Vagina (tissue), 2 donors: Measurements from ENCODE around the gene BCAS3. TPM values are rescaled to one million over a fixed set of nuclear protein-coding genes. Genes with fewer than 3 reads are reported as not detected.

Experiments used
- DNase-seq, 2 donors: peaks; one replicate each; pipeline ENCODE4 v3.0.0-alpha.2; 2017; ENCODE audit errors: extremely low spot score in 2 of 2
- H3K27ac ChIP-seq: fragments of 200-600 bp; sonication (generic); one replicate; pipeline ENCODE4 v1.5.1; 2019
- H3K27me3 ChIP-seq: fragments of 200-600 bp; sonication (generic); one replicate; pipeline ENCODE4 v1.5.1; 2019
- H3K36me3 ChIP-seq, 2 donors: fragments of 200-600 bp; sonication (generic); one replicate each; pipeline ENCODE4 v1.5.1; 2017 to 2019
- H3K4me1 ChIP-seq: fragments of 200-600 bp; sonication (generic); one replicate; pipeline ENCODE4 v1.5.1; 2019
- H3K4me3 ChIP-seq, 2 donors: fragments of 200-600 bp; sonication (generic); 1 replicate in 1 of 2; 2 replicates in 1 of 2; pipeline ENCODE4 v1.5.1; 2016 to 2019
- H3K9me3 ChIP-seq: fragments of 200-600 bp; sonication (generic); one replicate; pipeline ENCODE4 v1.5.1; 2019
- CTCF ChIP-seq, 3 experiments: fragments of 450-650 bp in 2 of 3; fragments of 200-600 bp in 1 of 3; sonication (generic) in 1 of 3; IDR thresholded peaks; one replicate each; pipeline ENCODE4 v1.5.1; 2017 to 2019; ENCODE audit warnings: antibody characterized with exemption in 3 of 3, mild to moderate bottlenecking in 2 of 3, moderate library complexity in 2 of 3
- POLR2A ChIP-seq, 2 donors: fragments of 450-650 bp; IDR thresholded peaks; one replicate each; pipeline ENCODE4 v1.6.1; 2017; ENCODE audit warnings: antibody characterized with exemption in 2 of 2, mild to moderate bottlenecking in 2 of 2, moderate library complexity in 2 of 2
- POLR2AphosphoS5 ChIP-seq, 2 donors: sonication (generic); formaldehyde crosslinking; IDR thresholded peaks; one replicate each; pipeline ENCODE4 v1.9.0; 2017; ENCODE audit warnings: antibody characterized with exemption in 2 of 2, mild to moderate bottlenecking in 2 of 2, low read depth in 1 of 2; ENCODE audit not compliant: insufficient read depth in 1 of 2
- intact Hi-C: fragments of 100-400 bp; cut with DNase I; formaldehyde crosslinking; loops from one replicate; pipeline ENCODE4 v1.15.1; 2023
- total RNA-seq: library from RNA; depleted of rRNA; stranded (reverse); fragments of >200 nt; gene quantifications from one replicate; pipeline ENCODE4 v1.2.3, GENCODE V29; 2016

Gene BCAS3
- total RNA-seq, 1 donor from 2014 or later, result 33.1 TPM

GRCh38 chr17:61366076-61366714 lies 688.5 kb downstream of the BCAS3 start:
- Histone ChIP-seq H3K27me3 (no peaks in the 10 kb centered on the region), H3K4me1 (no peaks in the 10 kb centered on the region), H3K4me3 (no peak overlapping the region), H3K27ac (no peak overlapping the region), H3K9me3 (no peaks in the 10 kb centered on the region), H3K36me3 (no peaks in the 10 kb centered on the region)
- no peak for TF ChIP-seq CTCF (IDR thresholded peaks at IDR 0.05)
- no peak for TF ChIP-seq POLR2AphosphoS5 (IDR thresholded peaks at IDR 0.05; ENCODE audit: insufficient read depth in 1 of 2, low read depth in 1 of 2)
- no peak for TF ChIP-seq POLR2A (IDR thresholded peaks at IDR 0.05)
- intact Hi-C loops, result no loop called here
- DNase-seq, result no peak

- H3K4me3 ChIP-seq, result no peak overlapping the region
- H3K27ac ChIP-seq, result no peak overlapping the region
- no peaks in the 10 kb centered on the region for H3K9me3 ChIP-seq
- intact Hi-C loops, result no loop called here
- H3K4me1 ChIP-seq, result no peaks in the 10 kb centered on the region
- no peak for DNase-seq
- H3K36me3 ChIP-seq, result no peaks in the 10 kb centered on the region
- no peak for TF ChIP-seq POLR2AphosphoS5 (IDR thresholded peaks at IDR 0.05; ENCODE audit: insufficient read depth in 1 of 2, low read depth in 1 of 2)
- no peak for TF ChIP-seq POLR2A (IDR thresholded peaks at IDR 0.05)
- TF ChIP-seq CTCF (IDR thresholded peaks at IDR 0.05), result no peak
- H3K27me3 ChIP-seq, result no peaks in the 10 kb centered on the region
Measured at GRCh38 chr17:61366715-61367413, 689.2 kb downstream of the BCAS3 start.

- Histone ChIP-seq H3K27me3 (no peaks in the 10 kb centered on the region), H3K4me3 (no peak overlapping the region), H3K27ac (no peak overlapping the region), H3K4me1 (no peaks in the 10 kb centered on the region), H3K36me3 (no peaks in the 10 kb centered on the region), H3K9me3 (no peaks in the 10 kb centered on the region)
- intact Hi-C loops, result no loop called here
- no peak for TF ChIP-seq CTCF (IDR thresholded peaks at IDR 0.05)
- TF ChIP-seq POLR2A (IDR thresholded peaks at IDR 0.05), result no peak
- no peak for TF ChIP-seq POLR2AphosphoS5 (IDR thresholded peaks at IDR 0.05; ENCODE audit: insufficient read depth in 1 of 2, low read depth in 1 of 2)
- DNase-seq, result no peak
Measured at GRCh38 chr17:61368049-61368831, 690.6 kb downstream of the BCAS3 start.

- no peak for TF ChIP-seq CTCF (IDR thresholded peaks at IDR 0.05)
- no peak for TF ChIP-seq POLR2AphosphoS5 (IDR thresholded peaks at IDR 0.05; ENCODE audit: insufficient read depth in 1 of 2, low read depth in 1 of 2)
- no peak for TF ChIP-seq POLR2A (IDR thresholded peaks at IDR 0.05)
- Histone ChIP-seq H3K4me3 (no peak overlapping the region), H3K27ac (no peak overlapping the region), H3K36me3 (no peaks in the 10 kb centered on the region), H3K27me3 (no peaks in the 10 kb centered on the region), H3K4me1 (no peaks in the 10 kb centered on the region), H3K9me3 (no peaks in the 10 kb centered on the region)
- intact Hi-C loops, result no loop called here
- no peak for DNase-seq
Measured at GRCh38 chr17:61368832-61369450, 691.3 kb downstream of the BCAS3 start.
